MCF 10A (cell line): Measurements from ENCODE around the gene MTCH2. TPM values are rescaled to one million over a fixed set of nuclear protein-coding genes. Genes with fewer than 3 reads are reported as not detected.

Source experiments
- BruUV-seq: library from RNA; stranded (reverse); fragments of 400-500 nt; replicated peaks from 2 replicates; lab custom pipeline; 2021; lab: Mats Ljungman, UMichigan
- CTCF ChIA-PET: fragments of 300-600 bp; sonication (Branson Sonifier 250); formaldehyde crosslinking; extraction: SDS; loops from one replicate; lab custom pipeline; 2021; ENCODE audit warnings: antibody characterized with exemption, inconsistent platforms; lab: Yijun Ruan, JAX
- POLR2A ChIA-PET: fragments of 300-600, 350-650 bp; sonication (Branson Sonifier 250); formaldehyde crosslinking; extraction: SDS; loops from one replicate; lab custom pipeline; 2020; ENCODE audit warnings: antibody characterized with exemption, inconsistent platforms; lab: Yijun Ruan, JAX
- DNase-seq: peaks from one replicate; pipeline ENCODE4 v3.0.0-alpha.2; 2018; ENCODE audit not compliant: unreplicated experiment
- H3K27ac Mint-ChIP-seq: one replicate; pipeline ENCODE4 v1.8.0; 2022; ENCODE audit warnings: mild to moderate bottlenecking, low read depth, mixed read lengths; ENCODE audit not compliant: unreplicated experiment
- H3K27me3 Mint-ChIP-seq: one replicate; pipeline ENCODE4 v1.8.0; 2022; ENCODE audit warnings: mixed read lengths; ENCODE audit not compliant: insufficient read depth, unreplicated experiment
- H3K36me3 Mint-ChIP-seq: one replicate; pipeline ENCODE4 v1.8.0; 2022; ENCODE audit warnings: mild to moderate bottlenecking, moderate library complexity, mixed read lengths; ENCODE audit not compliant: insufficient read depth, unreplicated experiment
- H3K4me1 Mint-ChIP-seq: one replicate; pipeline ENCODE4 v1.8.0; 2022; ENCODE audit warnings: mixed read lengths; ENCODE audit not compliant: insufficient read depth, unreplicated experiment
- H3K4me3 Mint-ChIP-seq: one replicate; pipeline ENCODE4 v1.8.0; 2022; ENCODE audit warnings: mild to moderate bottlenecking, moderate library complexity, mixed read lengths; ENCODE audit not compliant: unreplicated experiment
- H3K9me3 Mint-ChIP-seq: one replicate; pipeline ENCODE4 v1.8.0; 2022; ENCODE audit warnings: mixed read lengths; ENCODE audit not compliant: unreplicated experiment
- intact Hi-C: fragments of 100-400 bp; cut with micrococcal nuclease; formaldehyde crosslinking; loops from 2 replicates; pipeline ENCODE4 v1.14.1; 2022
- total RNA-seq: library from RNA; stranded (reverse); gene quantifications from 2 replicates; pipeline ENCODE4 v1.2.3, GENCODE V29; 2022
- TF ChIP-seq, protein P1 (sequence below): fragments of 200-600 bp; IDR thresholded peaks from one replicate; pipeline ENCODE4 v1.8.0; 2022; ENCODE audit warnings: antibody characterized with exemption, mild to moderate bottlenecking; ENCODE audit not compliant: unreplicated experiment

MTCH2 gene
- total RNA-seq, 1 experiment from 2014 or later: 133 TPM

DNA sequence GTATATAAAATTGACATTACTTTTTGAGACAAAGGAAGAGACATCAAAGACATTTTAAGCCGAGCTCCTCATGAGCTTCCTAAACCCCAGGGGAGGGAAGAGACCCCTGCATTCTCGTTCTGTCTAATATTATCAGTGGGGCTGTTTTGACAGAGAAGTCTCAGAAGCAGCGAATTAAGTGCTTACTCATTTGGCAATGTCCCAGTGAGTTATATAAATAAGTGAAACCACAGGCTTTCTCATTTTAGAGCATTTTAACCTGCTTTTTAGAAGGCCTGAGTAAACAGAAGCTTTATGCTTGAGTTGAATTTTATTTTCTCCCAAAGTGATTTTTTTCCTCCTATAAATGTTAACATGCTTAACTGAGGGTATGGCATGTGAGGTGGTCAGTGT is 24.9 kb downstream of the MTCH2 start:
- CTCF ChIA-PET: interaction anchor here (1.0 kb wide), 1 partner anchor 16 kb away, joined by 3 read pairs; no protein-coding TSS in a partner anchor
- no peak overlapping the region for H3K27ac Mint-ChIP-seq
- peaks cover 68% of the 10 kb centered on the region for H3K36me3 Mint-ChIP-seq
- H3K4me1 Mint-ChIP-seq: no peaks in the 10 kb centered on the region
- intact Hi-C loops: no loop called here
- H3K9me3 Mint-ChIP-seq: no peaks in the 10 kb centered on the region
- H3K4me3 Mint-ChIP-seq: no peak overlapping the region
- TF ChIP-seq, protein P1, sequence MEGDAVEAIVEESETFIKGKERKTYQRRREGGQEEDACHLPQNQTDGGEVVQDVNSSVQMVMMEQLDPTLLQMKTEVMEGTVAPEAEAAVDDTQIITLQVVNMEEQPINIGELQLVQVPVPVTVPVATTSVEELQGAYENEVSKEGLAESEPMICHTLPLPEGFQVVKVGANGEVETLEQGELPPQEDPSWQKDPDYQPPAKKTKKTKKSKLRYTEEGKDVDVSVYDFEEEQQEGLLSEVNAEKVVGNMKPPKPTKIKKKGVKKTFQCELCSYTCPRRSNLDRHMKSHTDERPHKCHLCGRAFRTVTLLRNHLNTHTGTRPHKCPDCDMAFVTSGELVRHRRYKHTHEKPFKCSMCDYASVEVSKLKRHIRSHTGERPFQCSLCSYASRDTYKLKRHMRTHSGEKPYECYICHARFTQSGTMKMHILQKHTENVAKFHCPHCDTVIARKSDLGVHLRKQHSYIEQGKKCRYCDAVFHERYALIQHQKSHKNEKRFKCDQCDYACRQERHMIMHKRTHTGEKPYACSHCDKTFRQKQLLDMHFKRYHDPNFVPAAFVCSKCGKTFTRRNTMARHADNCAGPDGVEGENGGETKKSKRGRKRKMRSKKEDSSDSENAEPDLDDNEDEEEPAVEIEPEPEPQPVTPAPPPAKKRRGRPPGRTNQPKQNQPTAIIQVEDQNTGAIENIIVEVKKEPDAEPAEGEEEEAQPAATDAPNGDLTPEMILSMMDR: no peak
- BruUV-seq: no TSS peak
- peak; percentile 25 for DNase-seq
- no peaks in the 10 kb centered on the region for H3K27me3 Mint-ChIP-seq
- POLR2A ChIA-PET: interaction anchor here (0.7 to 1.8 kb wide), 4 partner anchors 12 to 127 kb away, joined by 3 to 5 read pairs (median 3); partner anchors contain the start of gene CELF1

DNA sequence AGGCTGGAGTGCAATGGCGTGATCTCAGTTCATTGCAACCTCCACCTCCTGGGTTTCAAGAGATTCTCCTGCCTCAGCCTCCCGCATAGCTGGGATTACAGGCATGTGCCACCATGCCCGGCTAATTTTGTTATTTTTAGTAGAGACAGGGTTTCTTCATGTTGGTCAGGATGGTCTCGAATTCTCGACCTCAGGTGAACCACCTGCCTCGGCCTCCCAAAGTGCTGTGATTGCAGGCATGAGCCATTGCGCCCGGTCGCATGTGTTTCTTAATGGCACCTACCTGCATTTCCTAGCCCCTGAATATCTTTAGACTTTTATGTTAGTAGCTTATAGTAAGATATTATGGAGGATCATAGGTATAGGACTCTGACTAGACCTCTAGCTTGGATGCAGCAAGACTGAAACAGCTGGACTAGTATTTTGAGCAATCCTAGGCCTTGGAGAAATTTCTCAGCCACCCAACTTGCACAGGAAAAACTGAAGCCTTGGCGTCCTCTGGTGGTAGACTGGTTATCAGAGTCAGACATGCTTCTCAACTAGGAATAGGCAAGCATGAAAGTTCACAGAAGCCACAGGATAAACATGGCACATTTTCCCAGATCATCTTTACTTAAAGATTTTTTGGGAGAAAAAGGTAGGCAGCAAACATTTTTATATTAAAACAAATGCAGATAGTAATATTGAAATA is 25.5 kb downstream of the MTCH2 start:
- Mint-ChIP-seq H3K27ac (no peak overlapping the region), H3K27me3 (no peaks in the 10 kb centered on the region), H3K9me3 (no peaks in the 10 kb centered on the region), H3K36me3 (peaks cover 63% of the 10 kb centered on the region), H3K4me3 (no peak overlapping the region), H3K4me1 (no peaks in the 10 kb centered on the region)
- BruUV-seq: no TSS peak
- ChIA-PET POLR2A (interaction anchor here (0.7 to 1.8 kb wide), 5 partner anchors 11 to 127 kb away, joined by 3 to 5 read pairs (median 3); partner anchors contain the start of gene CELF1), CTCF (interaction anchor here (0.9 to 1.1 kb wide), 3 partner anchors 16 to 43 kb away, joined by 3 read pairs; no protein-coding TSS in a partner anchor)
- peak; percentile 61 for DNase-seq
- intact Hi-C loops: no loop called here
- TF ChIP-seq, protein P1: peak; percentile 34

DNA sequence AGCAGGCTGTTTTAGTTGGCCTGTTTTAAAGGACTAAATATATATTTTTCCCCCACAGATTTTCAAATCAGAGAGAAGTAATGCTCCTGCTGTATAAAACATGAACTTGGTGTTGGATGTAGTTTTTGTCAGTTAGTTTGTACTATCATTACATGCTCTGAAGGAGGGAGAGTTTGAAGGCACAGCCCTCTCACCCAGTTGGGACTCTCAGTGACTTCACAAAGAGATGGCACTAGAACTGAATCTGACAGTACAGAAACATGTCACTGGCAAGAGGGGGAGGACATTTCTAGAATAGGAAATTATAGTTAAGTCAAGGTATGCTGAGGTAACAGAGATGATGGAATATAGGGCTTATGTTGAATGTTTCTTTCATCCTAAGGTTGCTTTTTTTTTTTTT is 27.1 kb downstream of the MTCH2 start:
- H3K36me3 Mint-ChIP-seq: peaks cover 48% of the 10 kb centered on the region
- no peak overlapping the region for H3K27ac Mint-ChIP-seq
- no peaks in the 10 kb centered on the region for H3K4me1 Mint-ChIP-seq
- intact Hi-C loops: no loop called here
- DNase-seq: no peak
- POLR2A ChIA-PET: interaction anchor here (1.3 kb wide), 1 partner anchor 36 kb away, joined by 3 read pairs; the partner anchor contains the start of genes KBTBD4 and NDUFS3
- BruUV-seq: no TSS peak
- no peaks in the 10 kb centered on the region for H3K27me3 Mint-ChIP-seq
- no peak overlapping the region for H3K4me3 Mint-ChIP-seq
- CTCF ChIA-PET: no interaction called here
- TF ChIP-seq, protein P1: no peak
- H3K9me3 Mint-ChIP-seq: no peaks in the 10 kb centered on the region

DNA sequence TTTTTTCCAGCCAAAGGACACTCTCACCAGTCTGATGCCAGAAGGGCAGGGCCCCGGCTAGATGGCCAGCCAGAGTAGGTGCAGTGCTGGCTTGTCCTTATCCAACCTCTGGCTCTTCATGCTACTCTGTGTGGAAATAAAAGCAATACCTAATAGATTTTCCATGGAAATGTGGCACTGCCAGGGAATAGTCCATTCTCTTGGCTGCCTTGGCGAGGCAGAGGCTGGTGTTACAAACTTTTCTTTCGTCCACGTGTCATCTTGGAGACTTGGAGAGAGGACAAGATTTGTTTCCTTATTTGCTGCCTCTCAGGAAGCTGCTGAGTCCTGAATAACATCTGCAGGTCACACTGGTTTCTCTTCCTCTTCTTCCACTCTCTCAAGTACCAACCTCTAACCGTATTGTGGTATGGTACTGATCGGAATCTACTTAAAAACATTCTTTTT is 31.0 kb downstream of the MTCH2 start:
- no peaks in the 10 kb centered on the region for H3K9me3 Mint-ChIP-seq
- TF ChIP-seq, protein P1: no peak
- no peak for DNase-seq
- intact Hi-C loops: no loop called here
- H3K36me3 Mint-ChIP-seq: peaks cover 22% of the 10 kb centered on the region
- BruUV-seq: no TSS peak
- ChIA-PET CTCF (no interaction called here), POLR2A (interaction anchor here (0.7 to 1.0 kb wide), 2 partner anchors 16 to 33 kb away, joined by 3 read pairs; partner anchors contain the start of gene KBTBD4)
- no peaks in the 10 kb centered on the region for H3K4me1 Mint-ChIP-seq
- no peak overlapping the region for H3K27ac Mint-ChIP-seq
- H3K4me3 Mint-ChIP-seq: no peak overlapping the region
- H3K27me3 Mint-ChIP-seq: no peaks in the 10 kb centered on the region
